Spleen (tissue), 7 donors: ENCODE measurements around the gene POLN.

ENCODE experiments used
- POLR2A ChIP-seq, 3 donors: fragments of 450-650 bp; IDR thresholded peaks; one replicate each; pipeline ENCODE4 v1.5.1; 2017; ENCODE audit warnings: antibody characterized with exemption in 3 of 3, mild to moderate bottlenecking in 1 of 3
- POLR2AphosphoS5 ChIP-seq, 3 donors: sonication (generic); formaldehyde crosslinking; IDR thresholded peaks; one replicate each; pipeline ENCODE4 v1.5.1; 2017; ENCODE audit warnings: antibody characterized with exemption in 3 of 3
- TF ChIP-seq, protein P1 (sequence below), 11 experiments: fragments of 200-600 bp in 7 of 11; fragments of 450-650 bp in 4 of 11; sonication (generic) in 4 of 11; IDR thresholded peaks in 8 of 11; conservative IDR thresholded peaks in 3 of 11; 1 replicate in 7 of 11; 2 replicates in 4 of 11; pipeline versions ENCODE4 v1.4.0 to v1.8.0; 2016 to 2021; ENCODE audit warnings: antibody characterized with exemption in 11 of 11, inconsistent platforms in 4 of 11, mild to moderate bottlenecking in 1 of 11
- donor health status: DM: no; HTN: no; CAD: no; lungs with moderate emphysema.
- donor health status: DM: no; HTN: no; CAD: no.
- donor health status: DM: no; HTN: no; CAD: no.

GRCh38 chr4:2251795-2252529 lies 10.0 kb upstream of the POLN start:
- TF ChIP-seq POLR2A (IDR thresholded peaks at IDR 0.05) = no peak
- TF ChIP-seq, protein P1, sequence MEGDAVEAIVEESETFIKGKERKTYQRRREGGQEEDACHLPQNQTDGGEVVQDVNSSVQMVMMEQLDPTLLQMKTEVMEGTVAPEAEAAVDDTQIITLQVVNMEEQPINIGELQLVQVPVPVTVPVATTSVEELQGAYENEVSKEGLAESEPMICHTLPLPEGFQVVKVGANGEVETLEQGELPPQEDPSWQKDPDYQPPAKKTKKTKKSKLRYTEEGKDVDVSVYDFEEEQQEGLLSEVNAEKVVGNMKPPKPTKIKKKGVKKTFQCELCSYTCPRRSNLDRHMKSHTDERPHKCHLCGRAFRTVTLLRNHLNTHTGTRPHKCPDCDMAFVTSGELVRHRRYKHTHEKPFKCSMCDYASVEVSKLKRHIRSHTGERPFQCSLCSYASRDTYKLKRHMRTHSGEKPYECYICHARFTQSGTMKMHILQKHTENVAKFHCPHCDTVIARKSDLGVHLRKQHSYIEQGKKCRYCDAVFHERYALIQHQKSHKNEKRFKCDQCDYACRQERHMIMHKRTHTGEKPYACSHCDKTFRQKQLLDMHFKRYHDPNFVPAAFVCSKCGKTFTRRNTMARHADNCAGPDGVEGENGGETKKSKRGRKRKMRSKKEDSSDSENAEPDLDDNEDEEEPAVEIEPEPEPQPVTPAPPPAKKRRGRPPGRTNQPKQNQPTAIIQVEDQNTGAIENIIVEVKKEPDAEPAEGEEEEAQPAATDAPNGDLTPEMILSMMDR (IDR thresholded peaks at IDR 0.05 in 8 of 11, conservative IDR thresholded peaks at IDR 0.05 in 3 of 11) = no peak
- TF ChIP-seq POLR2AphosphoS5 (IDR thresholded peaks at IDR 0.05) = peak in 2 of 3 donors; percentile 16 to 65
